ENCODE results near the gene ATN1.
"Not testable (repeated sequence)": the region's sequence is repeated elsewhere in the genome, so short reads cannot be mapped to it uniquely, and the experiment has no call there.

DNA sequence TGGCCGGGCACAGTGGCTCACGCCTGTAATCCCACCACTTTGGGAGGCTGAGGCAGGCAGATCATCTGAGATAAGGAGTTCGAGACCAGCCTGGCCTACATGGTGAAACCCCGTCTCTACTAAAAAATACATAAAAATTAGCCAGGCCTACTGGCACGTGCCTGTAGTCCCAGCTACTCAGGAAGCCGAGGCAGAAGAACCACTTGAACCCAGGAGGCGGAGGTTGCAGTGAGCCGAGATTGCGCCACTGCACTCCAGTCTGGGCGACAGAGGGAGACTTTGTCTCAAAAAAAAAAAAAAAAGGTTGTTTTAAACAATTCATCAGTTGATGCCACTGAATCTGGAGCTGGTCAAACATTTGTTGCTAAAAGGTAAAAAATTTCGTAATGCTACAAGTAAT, 47.9 kb upstream of the ATN1 start:
- TF ChIP-seq, protein P1, sequence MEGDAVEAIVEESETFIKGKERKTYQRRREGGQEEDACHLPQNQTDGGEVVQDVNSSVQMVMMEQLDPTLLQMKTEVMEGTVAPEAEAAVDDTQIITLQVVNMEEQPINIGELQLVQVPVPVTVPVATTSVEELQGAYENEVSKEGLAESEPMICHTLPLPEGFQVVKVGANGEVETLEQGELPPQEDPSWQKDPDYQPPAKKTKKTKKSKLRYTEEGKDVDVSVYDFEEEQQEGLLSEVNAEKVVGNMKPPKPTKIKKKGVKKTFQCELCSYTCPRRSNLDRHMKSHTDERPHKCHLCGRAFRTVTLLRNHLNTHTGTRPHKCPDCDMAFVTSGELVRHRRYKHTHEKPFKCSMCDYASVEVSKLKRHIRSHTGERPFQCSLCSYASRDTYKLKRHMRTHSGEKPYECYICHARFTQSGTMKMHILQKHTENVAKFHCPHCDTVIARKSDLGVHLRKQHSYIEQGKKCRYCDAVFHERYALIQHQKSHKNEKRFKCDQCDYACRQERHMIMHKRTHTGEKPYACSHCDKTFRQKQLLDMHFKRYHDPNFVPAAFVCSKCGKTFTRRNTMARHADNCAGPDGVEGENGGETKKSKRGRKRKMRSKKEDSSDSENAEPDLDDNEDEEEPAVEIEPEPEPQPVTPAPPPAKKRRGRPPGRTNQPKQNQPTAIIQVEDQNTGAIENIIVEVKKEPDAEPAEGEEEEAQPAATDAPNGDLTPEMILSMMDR (conservative IDR thresholded peaks at IDR 0.05 in 1 of 2, IDR thresholded peaks at IDR 0.05 in 1 of 2; ENCODE audit: low read depth in 1 of 2, low read length in 2 of 2): not testable (repeated sequence)
- not testable (repeated sequence) for TF ChIP-seq EZH2 (IDR thresholded peaks at IDR 0.05; ENCODE audit: low read length, missing control alignments)

Measured in fibroblast of lung (primary cell).